H1 (cell line): Measurements from ENCODE around the gene MYO16. TPM values are rescaled to one million over a fixed set of nuclear protein-coding genes. Genes with fewer than 3 reads are reported as not detected.

ENCODE experiments used
- CTCF ChIA-PET: fragments of 300-600 bp; sonication (Branson Sonifier 250); formaldehyde crosslinking; loops from one replicate; lab custom pipeline; 2021; ENCODE audit not compliant: partially characterized antibody; lab: Charles Lee
- POLR2A ChIA-PET: fragments of 300-600 bp; sonication (Branson Sonifier 250); formaldehyde crosslinking; loops from one replicate; lab custom pipeline; 2021; ENCODE audit warnings: inconsistent platforms; ENCODE audit not compliant: partially characterized antibody; lab: Charles Lee
- DNase-seq, 2 experiments: peaks; one replicate each; pipeline versions ENCODE4 v3.0.0 to v3.0.0-alpha.2; 2010 to 2022; ENCODE audit warnings: low spot score in 2 of 2, low read depth in 1 of 2, mixed read lengths in 1 of 2
- FAIRE-seq: peaks from 2 replicates; lab custom pipeline; 2011; peaks lifted over from hg19 to GRCh38; lab: Jason Lieb, UNC
- H2AFZ ChIP-seq: 2 replicates; pipeline ENCODE4 v1.8.1; 2012; ENCODE audit warnings: low read length, inconsistent platforms
- H2AK5ac ChIP-seq: 2 replicates; pipeline ENCODE4 v1.6.1; 2013; ENCODE audit warnings: low read depth, low read length
- H2BK120ac ChIP-seq: replicated peaks from 2 replicates; pipeline ENCODE3; 2013; ENCODE audit warnings: low read depth, low read length, inconsistent platforms
- H2BK12ac ChIP-seq: 2 replicates; pipeline ENCODE4 v1.6.1; 2013; ENCODE audit warnings: low read depth, low read length
- H2BK15ac ChIP-seq: 2 replicates; pipeline ENCODE4 v1.6.1; 2013; ENCODE audit warnings: low read length
- H2BK20ac ChIP-seq: 2 replicates; pipeline ENCODE4 v1.6.1; 2013; ENCODE audit warnings: low read length
- H2BK5ac ChIP-seq: 2 replicates; pipeline ENCODE4 v1.6.1; 2013; ENCODE audit warnings: low read depth, low read length
- H3K14ac ChIP-seq: 2 replicates; pipeline ENCODE4 v1.6.1; 2013; ENCODE audit warnings: inconsistent platforms; ENCODE audit not compliant: insufficient read length
- H3K18ac ChIP-seq: 2 replicates; pipeline ENCODE4 v1.6.1; 2013; ENCODE audit warnings: low read length; ENCODE audit errors: extremely low read depth
- H3K23ac ChIP-seq: 2 replicates; pipeline ENCODE4 v1.6.1; 2013; ENCODE audit warnings: inconsistent platforms; ENCODE audit not compliant: insufficient read length
- H3K23me2 ChIP-seq: 2 replicates; pipeline ENCODE4 v1.6.1; 2013; ENCODE audit warnings: low read depth, low read length
- H3K27ac ChIP-seq: 2 replicates; pipeline ENCODE4 v1.6.1; 2011; ENCODE audit warnings: low read depth, low read length, inconsistent platforms
- H3K27me3 ChIP-seq, 4 experiments: replicated peaks in 1 of 4; 1 replicate in 1 of 4; 2 replicates in 3 of 4; pipeline versions ENCODE4 v1.6.1 to v1.8.1; 2011 to 2013; ENCODE audit warnings: low read length in 3 of 4, mild to moderate bottlenecking in 3 of 4, inconsistent platforms in 2 of 4, mixed read lengths in 2 of 4, moderate library complexity in 1 of 4; ENCODE audit not compliant: control insufficient read depth in 3 of 4, insufficient read depth in 3 of 4; ENCODE audit errors: extremely low read depth in 1 of 4
- H3K36me3 ChIP-seq, 4 experiments: 2 replicates each; pipeline versions ENCODE4 v1.6.1 to v1.8.1; 2011 to 2013; ENCODE audit warnings: mild to moderate bottlenecking in 4 of 4, low read length in 3 of 4, moderate library complexity in 2 of 4, control low read depth in 1 of 4, inconsistent platforms in 1 of 4; ENCODE audit not compliant: insufficient read depth in 4 of 4, control insufficient read depth in 2 of 4
- H3K4ac ChIP-seq: replicated peaks from 2 replicates; pipeline ENCODE3; 2013; ENCODE audit warnings: low read length, low read depth, mixed read lengths, inconsistent platforms; ENCODE audit not compliant: insufficient read length
- H3K4me1 ChIP-seq, 4 experiments: replicated peaks in 1 of 4; 1 replicate in 1 of 4; 2 replicates in 3 of 4; pipeline versions ENCODE4 v1.6.1 to v1.8.1; 2011 to 2013; ENCODE audit warnings: low read length in 3 of 4, inconsistent platforms in 2 of 4, mixed read lengths in 1 of 4; ENCODE audit not compliant: insufficient read depth in 4 of 4, control insufficient read depth in 3 of 4
- H3K4me2 ChIP-seq, 2 experiments: 2 replicates each; pipeline versions ENCODE4 v1.6.1 to v1.8.1; 2011 to 2013; ENCODE audit warnings: low read depth in 2 of 2, low read length in 2 of 2, control low read depth in 1 of 2, inconsistent platforms in 1 of 2, mild to moderate bottlenecking in 1 of 2; ENCODE audit not compliant: insufficient read depth in 1 of 2
- H3K4me3 ChIP-seq, 4 experiments: fragments of 200-600, 300-600 bp in 1 of 4; sonication (generic), shearing (Covaris generic), sonication (Bioruptor Twin) in 1 of 4; 2 replicates each; pipeline versions ENCODE4 v1.5.1 to v1.8.1; 2011 to 2016; ENCODE audit warnings: low read length in 4 of 4, low read depth in 3 of 4, control low read depth in 2 of 4, inconsistent platforms in 2 of 4, mild to moderate bottlenecking in 2 of 4, mixed read lengths in 1 of 4, moderate library complexity in 1 of 4; ENCODE audit not compliant: insufficient read depth in 2 of 4; ENCODE audit errors: extremely low read depth in 1 of 4
- H3K56ac ChIP-seq: replicated peaks from 2 replicates; pipeline ENCODE3; 2013; ENCODE audit warnings: low read depth, mild to moderate bottlenecking, mixed read lengths, low read length, inconsistent platforms; ENCODE audit not compliant: insufficient read length
- H3K79me1 ChIP-seq: 2 replicates; pipeline ENCODE4 v1.6.1; 2013; ENCODE audit warnings: low read depth, low read length, control low read depth
- H3K79me2 ChIP-seq, 2 experiments: 2 replicates each; pipeline versions ENCODE4 v1.6.1 to v1.8.1; 2012 to 2013; ENCODE audit warnings: low read length in 2 of 2, mild to moderate bottlenecking in 2 of 2, inconsistent platforms in 1 of 2; ENCODE audit not compliant: insufficient read depth in 2 of 2, control insufficient read depth in 1 of 2
- H3K9ac ChIP-seq, 4 experiments: replicated peaks in 1 of 4; 1 replicate in 1 of 4; 2 replicates in 3 of 4; pipeline versions ENCODE4 v1.6.1 to v1.8.1; 2011 to 2013; ENCODE audit warnings: low read depth in 3 of 4, low read length in 3 of 4, control low read depth in 2 of 4, mild to moderate bottlenecking in 2 of 4, moderate library complexity in 2 of 4, inconsistent platforms in 1 of 4; ENCODE audit errors: extremely low read depth in 1 of 4
- H3K9me3 ChIP-seq, 2 experiments: 2 replicates each; pipeline versions ENCODE4 v1.6.1 to v1.8.1; 2012 to 2013; ENCODE audit warnings: mild to moderate bottlenecking in 2 of 2, moderate library complexity in 2 of 2, control low read depth in 1 of 2, inconsistent platforms in 1 of 2, low read depth in 1 of 2, low read length in 1 of 2, mixed read lengths in 1 of 2; ENCODE audit not compliant: insufficient read depth in 2 of 2
- H4K20me1 ChIP-seq, 2 experiments: replicated peaks in 1 of 2; 2 replicates each; pipeline versions ENCODE3 to v1.8.1; 2011 to 2013; ENCODE audit warnings: inconsistent platforms in 2 of 2, low read length in 2 of 2, mild to moderate bottlenecking in 1 of 2; ENCODE audit not compliant: insufficient read depth in 2 of 2, control insufficient read depth in 1 of 2
- H4K5ac ChIP-seq: 2 replicates; pipeline ENCODE4 v1.6.1; 2013; ENCODE audit warnings: low read length, low read depth, mixed read lengths, inconsistent platforms; ENCODE audit not compliant: insufficient read length
- H4K8ac ChIP-seq: 2 replicates; pipeline ENCODE4 v1.8.0; 2013; ENCODE audit warnings: mild to moderate bottlenecking, moderate library complexity, low read length, inconsistent platforms; ENCODE audit not compliant: insufficient read depth; ENCODE audit errors: extremely low read depth
- H4K91ac ChIP-seq: replicated peaks from 2 replicates; pipeline ENCODE3; 2013; ENCODE audit warnings: low read length, mixed read lengths, inconsistent platforms; ENCODE audit not compliant: insufficient read length
- ATF2 ChIP-seq: IDR thresholded peaks from 2 replicates; pipeline ENCODE4 v1.6.1; 2012; ENCODE audit warnings: low read length, inconsistent platforms
- CEBPB ChIP-seq: IDR thresholded peaks from 2 replicates; pipeline ENCODE4 v1.6.1; 2012; ENCODE audit warnings: low read depth, low read length
- E2F6 ChIP-seq: IDR thresholded peaks from 2 replicates; pipeline ENCODE4 v1.6.1; 2012; ENCODE audit warnings: inconsistent platforms
- TEAD4 ChIP-seq: IDR thresholded peaks from 2 replicates; pipeline ENCODE4 v1.6.1; 2012; ENCODE audit warnings: low read depth, low read length, inconsistent platforms, mixed read lengths
- WGBS, 2 experiments: shearing (Covaris generic) in 1 of 2; methylation state at CpG; one replicate each; pipeline versions ENCODE4 v1.1.6 to v1.1.7; 2013 to 2015; ENCODE audit warnings: low lambda C conversion rate in 2 of 2, mixed read lengths in 2 of 2, inconsistent platforms in 1 of 2, low coverage in 1 of 2, missing lambda C conversion rate in 1 of 2; ENCODE audit not compliant: insufficient replicate concordance in 2 of 2, insufficient coverage in 1 of 2, insufficient read length in 1 of 2; ENCODE audit errors: extremely low coverage in 1 of 2, missing lambda C conversion rate in 1 of 2; 5-methylcytosine and 5-hydroxymethylcytosine counted together
- polyA plus RNA-seq, 7 experiments: library from polyadenylated mRNA; depleted of rRNA in 3 of 7; stranded (reverse) in 5 of 7; unstranded in 2 of 7; fragments of >200 nt in 5 of 7; fragments of 200-250 nt in 2 of 7; gene quantifications; 1 replicate in 5 of 7; 2 replicates in 1 of 7; 4 replicates in 1 of 7; pipeline versions ENCODE4 v1.2.1 to v1.2.3, GENCODE V29; 2011 to 2013; ENCODE audit warnings: missing spikeins in 2 of 7, mixed read lengths in 2 of 7
- total RNA-seq: library from RNA; stranded (reverse); fragmentation: NEBNext Ultra II Directional; extraction: Animal tissue kit (Norgen Biotek cat#: 25700); gene quantifications from 2 replicates; pipeline ENCODE4 v1.2.1, GENCODE V29; 2021

Gene MYO16
- total and polyA plus RNA-seq, 2 of the 8 experiments (the other 6 are each of a cell fraction or from before 2014, with no cell fraction given): 0.02 to 0.22 TPM

- Histone ChIP-seq H3K36me3 (no peaks in the 10 kb centered on the region), H2BK20ac (no peak overlapping the region), H4K8ac (no peak overlapping the region), H3K56ac (no peak overlapping the region), H3K27ac (no peak overlapping the region), H2AK5ac (no peak overlapping the region), H3K4me3 (no peak overlapping the region), H4K5ac (no peak overlapping the region), H3K23me2 (no peaks in the 10 kb centered on the region), H3K9me3 (no peaks in the 10 kb centered on the region), H3K4me1 (peaks cover 0 to 5% (median 3%) of the 10 kb centered on the region in 4 experiments; a peak in 4 of 7 replicates)
- no peak for DNase-seq
- TF ChIP-seq E2F6 (no peak), CEBPB (no peak), ATF2 (no peak), TEAD4 (peak; percentile 44)
- TF ChIP-seq, all 59 proteins: peak for 1
- H2BK15ac ChIP-seq: no peak overlapping the region
- ChIA-PET POLR2A (no interaction called here), CTCF (interaction anchor here (0.7 kb wide), 1 partner anchor 80 kb away, joined by 3 read pairs; no protein-coding TSS in a partner anchor)
- H3K27me3 ChIP-seq: no peaks in the 10 kb centered on the region
- 83% methylated on average over 8 of the region's 8 CpGs; no CpG with 5 or more reads in 1 of the 2 experiments for WGBS, 2 experiments
- no peaks in the 10 kb centered on the region for H3K79me2 ChIP-seq
- H3K79me1 ChIP-seq: no peaks in the 10 kb centered on the region
- no peak overlapping the region for H3K9ac ChIP-seq
- no peak for FAIRE-seq
- no peak overlapping the region for H3K4ac ChIP-seq
- no peak overlapping the region for H2BK12ac ChIP-seq
- no peak overlapping the region for H3K4me2 ChIP-seq
- H4K20me1 ChIP-seq: no peaks in the 10 kb centered on the region
- no peak overlapping the region for H3K23ac ChIP-seq
- H3K18ac ChIP-seq: no peak overlapping the region
- no peak overlapping the region for H2BK5ac ChIP-seq
- H2AFZ ChIP-seq: no peak overlapping the region
- no peak overlapping the region for H3K14ac ChIP-seq
- no peak overlapping the region for H2BK120ac ChIP-seq
- no peak overlapping the region for H4K91ac ChIP-seq
These were observed 230.0 kb downstream of the MYO16 start for GRCh38 chr13:108859197-108860012.
